Panc1 (cell line): ENCODE measurements around the gene PTGFRN. TPM values are rescaled to one million over a fixed set of nuclear protein-coding genes. Genes with fewer than 3 reads are reported as not detected.

ENCODE experiments used
- ATAC-seq: fragments of 200-7000 bp; cut with Tn5 transposase; 2 replicates; pipeline ENCODE4 v1.9.1; 2020; ENCODE audit warnings: mild to moderate bottlenecking, moderate library complexity
- BruUV-seq: library from RNA; stranded (reverse); fragments of 400-500 nt; replicated peaks from 2 replicates; lab custom pipeline; 2021; lab: Mats Ljungman, UMichigan
- CTCF ChIA-PET: fragments of 300-600 bp; sonication (Branson Sonifier 250); formaldehyde crosslinking; loops from one replicate; lab custom pipeline; 2022; ENCODE audit warnings: antibody characterized with exemption; lab: Charles Lee
- POLR2A ChIA-PET: fragments of 300-600 bp; sonication (Branson Sonifier 250); formaldehyde crosslinking; loops from one replicate; lab custom pipeline; 2022; ENCODE audit warnings: antibody characterized with exemption; lab: Charles Lee
- DNase-seq: peaks from one replicate; pipeline ENCODE4 v3.0.0-alpha.2; 2010; ENCODE audit warnings: low read depth, low spot score
- H3K27ac ChIP-seq: 2 replicates; pipeline ENCODE4 v1.5.1; 2011; ENCODE audit warnings: mild to moderate bottlenecking, low read length, inconsistent platforms
- H3K27me3 ChIP-seq: fragments of 200-500 bp; sonication (Bioruptor generic); 2 replicates; pipeline ENCODE4 v1.6.0; 2014; ENCODE audit warnings: low read length, inconsistent platforms; ENCODE audit not compliant: control insufficient read depth, insufficient read depth
- H3K36me3 ChIP-seq: fragments of 200-500 bp; sonication (Bioruptor generic); 2 replicates; pipeline ENCODE4 v1.5.1; 2014; ENCODE audit warnings: inconsistent platforms, mild to moderate bottlenecking, low read length, moderate library complexity; ENCODE audit not compliant: control insufficient read depth, insufficient read depth
- H3K4me1 ChIP-seq: 2 replicates; pipeline ENCODE4 v1.5.1; 2011; ENCODE audit warnings: inconsistent platforms, mild to moderate bottlenecking, low read length, moderate library complexity; ENCODE audit not compliant: control insufficient read depth, insufficient read depth
- H3K4me3 ChIP-seq, 2 experiments: 2 replicates each; pipeline ENCODE4 v1.5.1; 2011 to 2012; ENCODE audit warnings: low read depth in 2 of 2, low read length in 2 of 2, mild to moderate bottlenecking in 2 of 2, inconsistent platforms in 1 of 2, moderate library complexity in 1 of 2
- H3K9me3 ChIP-seq: fragments of 200-500 bp; sonication (Bioruptor generic); 2 replicates; pipeline ENCODE4 v1.5.1; 2014; ENCODE audit warnings: low read depth, mild to moderate bottlenecking, inconsistent platforms, low read length, moderate library complexity; ENCODE audit not compliant: control insufficient read depth, insufficient read depth
- POLR2AphosphoS5 ChIP-seq: IDR thresholded peaks from 2 replicates; pipeline ENCODE4 v1.6.1; 2012; ENCODE audit warnings: mild to moderate bottlenecking, low read depth, low read length, moderate library complexity
- REST ChIP-seq, 2 experiments: IDR thresholded peaks; 2 replicates each; pipeline ENCODE4 v1.6.1; 2011 to 2012; ENCODE audit warnings: low read depth in 2 of 2, control low read depth in 1 of 2, low read length in 1 of 2, mild to moderate bottlenecking in 1 of 2, moderate library complexity in 1 of 2; ENCODE audit not compliant: insufficient read depth in 1 of 2
- SIN3A ChIP-seq: IDR thresholded peaks from 2 replicates; pipeline ENCODE4 v1.6.1; 2012; ENCODE audit warnings: low read depth, mild to moderate bottlenecking, low read length, moderate library complexity, borderline replicate concordance; ENCODE audit not compliant: insufficient read depth
- TCF7L2 ChIP-seq: IDR thresholded peaks from 2 replicates; pipeline ENCODE4 v1.6.1; 2011; ENCODE audit warnings: mild to moderate bottlenecking, low read depth, low read length, inconsistent platforms
- in situ Hi-C: cut with HindIII; loops from 2 replicates; pipeline ENCODE4 v1.10.0; 2016; ENCODE audit warnings: low sequenced_read_pairs, low pct_unique_long_range_greater_than_20kb
- intact Hi-C: fragments of 100-400 bp; cut with micrococcal nuclease; formaldehyde crosslinking; loops from one replicate; pipeline ENCODE4 v1.10.0; 2022; ENCODE audit not compliant: unreplicated experiment
- total RNA-seq: library from RNA; stranded (reverse); gene quantifications from one replicate; pipeline ENCODE4 v1.2.1, GENCODE V29; 2021; ENCODE audit not compliant: unreplicated experiment
- TF ChIP-seq, protein P1 (sequence below): fragments of 450-650 bp; IDR thresholded peaks from 2 replicates; pipeline ENCODE4 v1.5.1; 2017; ENCODE audit warnings: mild to moderate bottlenecking

PTGFRN gene
- total RNA-seq, 1 experiment from 2014 or later = 5.2 TPM

DNA sequence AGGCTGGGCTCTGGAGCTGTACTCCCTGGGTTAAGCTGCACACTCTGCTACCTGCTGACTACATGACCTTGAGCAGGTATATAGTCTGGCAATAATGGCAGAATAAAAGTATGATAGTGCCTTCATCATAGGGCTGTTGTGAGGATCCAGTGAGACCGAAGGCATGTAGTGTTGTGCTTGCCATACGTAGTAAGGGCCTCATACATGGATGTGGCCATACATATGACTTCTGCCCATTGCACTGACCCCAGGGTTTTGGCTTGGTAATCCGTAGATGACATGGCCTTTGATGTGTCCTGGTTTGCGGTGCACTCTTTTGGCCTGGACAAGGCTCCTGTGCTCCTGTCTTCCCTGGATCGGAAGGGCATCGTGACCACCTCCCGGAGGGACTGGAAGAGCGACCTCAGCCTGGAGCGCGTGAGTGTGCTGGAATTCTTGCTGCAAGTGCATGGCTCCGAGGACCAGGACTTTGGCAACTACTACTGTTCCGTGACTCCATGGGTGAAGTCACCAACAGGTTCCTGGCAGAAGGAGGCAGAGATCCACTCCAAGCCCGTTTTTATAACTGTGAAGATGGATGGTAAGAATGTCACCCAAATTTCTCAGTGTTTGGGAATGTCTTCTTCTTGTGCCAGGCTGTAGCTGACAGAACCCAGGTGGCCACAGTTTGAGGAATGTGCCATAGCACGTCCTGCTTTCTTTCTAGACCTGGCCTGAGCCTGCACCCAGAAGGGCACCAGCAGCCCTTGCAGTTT lies 74.9 kb downstream of the PTGFRN start:
- ATAC-seq = no peak
- H3K36me3 ChIP-seq = no peaks in the 10 kb centered on the region
- no peak overlapping the region for H3K27ac ChIP-seq
- no peak for TF ChIP-seq SIN3A
- TF ChIP-seq REST (IDR thresholded peaks at IDR 0.05; ENCODE audit: insufficient read depth in 1 of 2, low read depth in 2 of 2, low read length in 1 of 2) = no peak
- no peak for TF ChIP-seq POLR2AphosphoS5
- TF ChIP-seq, protein P1, sequence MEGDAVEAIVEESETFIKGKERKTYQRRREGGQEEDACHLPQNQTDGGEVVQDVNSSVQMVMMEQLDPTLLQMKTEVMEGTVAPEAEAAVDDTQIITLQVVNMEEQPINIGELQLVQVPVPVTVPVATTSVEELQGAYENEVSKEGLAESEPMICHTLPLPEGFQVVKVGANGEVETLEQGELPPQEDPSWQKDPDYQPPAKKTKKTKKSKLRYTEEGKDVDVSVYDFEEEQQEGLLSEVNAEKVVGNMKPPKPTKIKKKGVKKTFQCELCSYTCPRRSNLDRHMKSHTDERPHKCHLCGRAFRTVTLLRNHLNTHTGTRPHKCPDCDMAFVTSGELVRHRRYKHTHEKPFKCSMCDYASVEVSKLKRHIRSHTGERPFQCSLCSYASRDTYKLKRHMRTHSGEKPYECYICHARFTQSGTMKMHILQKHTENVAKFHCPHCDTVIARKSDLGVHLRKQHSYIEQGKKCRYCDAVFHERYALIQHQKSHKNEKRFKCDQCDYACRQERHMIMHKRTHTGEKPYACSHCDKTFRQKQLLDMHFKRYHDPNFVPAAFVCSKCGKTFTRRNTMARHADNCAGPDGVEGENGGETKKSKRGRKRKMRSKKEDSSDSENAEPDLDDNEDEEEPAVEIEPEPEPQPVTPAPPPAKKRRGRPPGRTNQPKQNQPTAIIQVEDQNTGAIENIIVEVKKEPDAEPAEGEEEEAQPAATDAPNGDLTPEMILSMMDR = no peak
- TF ChIP-seq TCF7L2 = no peak
- intact Hi-C loops (no loop called here), in situ Hi-C loops (no loop called here)
- no peaks in the 10 kb centered on the region for H3K9me3 ChIP-seq
- no peak for DNase-seq
- no peak overlapping the region for H3K4me3 ChIP-seq
- no peaks in the 10 kb centered on the region for H3K27me3 ChIP-seq
- H3K4me1 ChIP-seq = no peaks in the 10 kb centered on the region
- BruUV-seq = no TSS peak
- ChIA-PET CTCF (no interaction called here), POLR2A (no interaction called here)

DNA sequence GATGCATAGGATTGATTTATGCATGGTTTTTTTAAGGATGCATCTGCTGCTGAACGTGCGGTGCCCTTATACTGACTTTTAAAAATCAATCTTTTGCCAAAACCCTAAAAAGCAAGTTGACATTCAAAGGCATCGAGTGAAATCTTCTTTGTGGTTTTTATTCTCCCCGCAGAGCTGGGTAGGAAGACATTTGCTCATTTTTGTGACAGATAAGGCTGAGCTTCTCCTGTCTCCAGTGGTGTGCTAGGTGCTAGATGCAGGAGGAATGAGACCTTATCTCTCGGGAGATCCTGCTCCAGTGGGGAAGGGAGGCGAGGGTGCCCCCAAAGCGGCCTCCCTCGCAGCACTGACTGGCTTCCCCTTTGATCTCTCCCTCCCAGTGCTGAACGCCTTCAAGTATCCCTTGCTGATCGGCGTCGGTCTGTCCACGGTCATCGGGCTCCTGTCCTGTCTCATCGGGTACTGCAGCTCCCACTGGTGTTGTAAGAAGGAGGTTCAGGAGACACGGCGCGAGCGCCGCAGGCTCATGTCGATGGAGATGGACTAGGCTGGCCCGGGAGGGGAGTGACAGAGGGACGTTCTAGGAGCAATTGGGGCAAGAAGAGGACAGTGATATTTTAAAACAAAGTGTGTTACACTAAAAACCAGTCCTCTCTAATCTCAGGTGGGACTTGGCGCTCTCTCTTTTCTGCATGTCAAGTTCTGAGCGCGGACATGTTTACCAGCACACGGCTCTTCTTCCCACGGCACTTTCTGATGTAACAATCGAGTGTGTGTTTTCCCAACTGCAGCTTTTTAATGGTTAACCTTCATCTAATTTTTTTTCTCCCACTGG lies 76.9 kb downstream of the PTGFRN start:
- Histone ChIP-seq H3K27me3 (no peaks in the 10 kb centered on the region), H3K4me1 (no peaks in the 10 kb centered on the region), H3K36me3 (no peaks in the 10 kb centered on the region), H3K9me3 (no peaks in the 10 kb centered on the region), H3K4me3 (no peak overlapping the region), H3K27ac (no peak overlapping the region)
- POLR2A ChIA-PET = no interaction called here
- in situ Hi-C loops = no loop called here
- ATAC-seq = no peak
- no peak for TF ChIP-seq SIN3A
- TF ChIP-seq POLR2AphosphoS5 = no peak
- TF ChIP-seq REST (IDR thresholded peaks at IDR 0.05; ENCODE audit: insufficient read depth in 1 of 2, low read depth in 2 of 2, low read length in 1 of 2) = no peak
- TF ChIP-seq, protein P1 = no peak
- intact Hi-C loops = no loop called here
- no TSS peak for BruUV-seq
- no peak for DNase-seq
- CTCF ChIA-PET = no interaction called here
